Astrocyte of the cerebellum (primary cell): ENCODE measurements around the gene PLAC9.

ENCODE experiments used
- DNase-seq: peaks from one replicate; pipeline ENCODE4 v3.0.0-alpha.2; 2011; ENCODE audit warnings: low read depth
- H3K4me3 ChIP-seq: 2 replicates; pipeline ENCODE4 v1.5.1; 2011; ENCODE audit warnings: mild to moderate bottlenecking, low read depth, low read length, moderate library complexity
- CTCF ChIP-seq: IDR thresholded peaks from 2 replicates; pipeline ENCODE4 v1.5.1; 2012; ENCODE audit warnings: low read length, low read depth, moderate library complexity, mild to moderate bottlenecking; ENCODE audit errors: missing control alignments
- in situ Hi-C: cut with HindIII; loops from 2 replicates; pipeline ENCODE4 v1.10.0; 2017; ENCODE audit warnings: low sequenced_read_pairs

Gene PLAC9

DNA sequence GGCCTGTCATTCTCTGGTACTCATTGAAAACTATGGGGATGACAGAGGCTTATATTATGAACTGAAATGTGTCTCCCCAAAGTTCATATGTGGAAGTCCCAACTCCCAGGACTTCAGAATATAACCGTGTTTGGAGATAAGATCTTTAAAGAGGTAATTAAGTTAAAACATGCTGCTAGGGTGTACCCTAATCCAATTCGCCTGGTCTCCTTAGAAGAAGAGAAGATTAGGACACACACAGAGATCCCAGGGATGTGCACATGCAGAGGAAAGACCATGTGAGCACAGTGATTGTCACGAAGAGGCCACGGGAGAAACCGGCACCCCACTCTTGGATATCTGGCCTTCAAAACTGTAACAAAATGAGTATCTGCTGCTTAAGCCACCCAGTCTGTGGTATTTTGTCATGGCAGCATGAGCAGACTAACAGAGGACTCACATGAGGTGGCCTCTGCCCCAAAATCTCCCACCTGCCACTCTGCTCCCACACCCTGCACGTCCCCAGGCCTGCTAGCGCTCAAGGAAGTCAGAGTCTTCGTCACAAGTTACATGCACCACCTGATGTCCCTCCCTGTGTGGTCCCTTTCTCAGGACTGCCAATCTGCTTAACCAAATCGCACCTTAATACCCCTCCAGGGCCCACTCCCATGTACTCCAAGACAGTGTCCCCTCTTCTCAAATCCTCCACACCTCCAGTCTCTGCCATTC is 26.8 kb downstream of the PLAC9 start:
- TF ChIP-seq CTCF, result no peak
- no peak overlapping the region for H3K4me3 ChIP-seq
- in situ Hi-C loops, result no loop called here
- DNase-seq, result no peak

DNA sequence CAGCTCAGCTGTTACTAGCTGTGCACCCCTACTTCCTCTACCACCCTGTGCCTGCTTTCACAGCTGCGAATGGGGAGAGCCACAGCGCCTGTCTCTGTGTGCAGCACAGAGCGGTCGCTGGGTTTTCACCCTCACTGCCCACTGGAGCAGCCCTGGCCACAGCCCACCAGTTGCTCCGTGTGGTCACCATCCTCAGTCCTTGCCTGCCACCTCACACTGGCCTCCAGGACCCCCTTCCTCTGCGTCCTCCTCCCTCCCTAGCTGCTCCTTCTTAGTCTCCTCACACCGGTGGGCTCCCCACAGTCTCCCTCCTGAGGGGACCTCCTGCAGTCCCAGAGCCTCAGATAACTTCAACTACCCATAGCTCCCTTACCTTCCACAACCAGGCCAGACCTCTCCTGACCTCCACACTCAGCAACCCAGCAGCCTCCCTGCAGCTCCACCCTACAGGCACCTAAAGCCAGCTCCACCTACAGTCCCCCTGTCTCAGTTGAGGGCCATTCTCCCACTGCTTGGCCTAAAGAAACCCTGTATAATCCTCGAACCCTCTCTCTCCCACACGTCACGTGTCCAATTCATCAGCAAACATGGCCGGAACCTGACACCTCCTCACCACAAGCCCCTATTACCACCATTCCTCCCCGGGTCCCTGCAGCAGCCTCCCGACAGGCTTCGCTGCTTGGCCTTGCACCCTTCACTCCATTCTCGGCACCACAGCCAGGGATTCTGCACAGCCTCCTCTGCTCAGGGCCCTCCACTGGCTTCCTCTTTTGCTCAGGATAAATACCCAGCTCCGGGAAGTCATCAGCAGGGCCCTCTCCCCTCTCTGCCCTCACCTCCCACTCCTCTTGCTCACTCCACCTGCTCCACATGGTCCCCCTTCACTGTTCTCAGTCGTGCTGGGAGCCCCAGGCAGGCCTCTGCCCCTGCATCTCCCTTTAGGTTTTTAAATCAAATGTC is 28.1 kb downstream of the PLAC9 start:
- no peak for TF ChIP-seq CTCF
- in situ Hi-C loops, result no loop called here
- DNase-seq, result no peak
- no peak overlapping the region for H3K4me3 ChIP-seq

DNA sequence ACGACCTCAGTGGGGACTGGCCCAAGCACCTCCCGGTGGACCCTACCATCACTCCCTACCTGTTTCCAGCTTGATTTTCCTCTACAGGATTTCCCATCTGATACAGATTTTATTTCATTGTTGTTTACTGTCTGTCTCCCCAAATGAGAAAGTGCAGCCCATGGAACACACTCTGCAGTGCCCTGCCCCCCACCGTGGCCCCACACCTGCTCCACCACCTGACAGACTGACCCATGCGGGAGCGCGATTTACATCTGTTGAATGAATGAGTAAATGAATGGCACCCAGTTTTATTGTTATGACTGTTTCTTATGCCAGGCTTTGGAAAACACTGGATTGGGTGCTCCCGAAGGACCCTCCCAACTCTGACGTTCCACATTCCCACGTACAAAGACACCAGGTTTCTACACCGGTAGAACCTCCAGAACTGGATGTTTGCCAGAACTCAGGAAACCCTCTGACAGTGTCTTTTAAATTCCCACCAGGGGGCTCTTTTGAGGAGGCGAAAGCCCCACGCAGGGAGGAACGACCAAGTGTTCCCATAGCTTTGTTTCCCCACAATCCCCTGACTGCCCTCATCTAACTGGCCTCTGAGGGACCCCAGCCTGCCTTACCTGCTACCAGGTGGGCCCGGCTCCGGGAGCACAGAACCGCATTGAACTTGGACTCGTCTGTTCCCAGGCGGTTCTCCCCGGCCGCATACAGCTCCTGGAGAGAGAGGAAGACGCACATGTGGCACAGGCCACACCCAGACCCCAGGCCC is 29.0 kb downstream of the PLAC9 start:
- no peak overlapping the region for H3K4me3 ChIP-seq
- no peak for DNase-seq
- peak; percentile 35 for TF ChIP-seq CTCF
- in situ Hi-C loops, result no loop called here

GRCh38 chr10:80163741-80164341 is 31.3 kb downstream of the PLAC9 start:
- H3K4me3 ChIP-seq, result no peak overlapping the region
- in situ Hi-C loops, result no loop called here
- TF ChIP-seq CTCF, result no peak
- DNase-seq, result no peak

DNA sequence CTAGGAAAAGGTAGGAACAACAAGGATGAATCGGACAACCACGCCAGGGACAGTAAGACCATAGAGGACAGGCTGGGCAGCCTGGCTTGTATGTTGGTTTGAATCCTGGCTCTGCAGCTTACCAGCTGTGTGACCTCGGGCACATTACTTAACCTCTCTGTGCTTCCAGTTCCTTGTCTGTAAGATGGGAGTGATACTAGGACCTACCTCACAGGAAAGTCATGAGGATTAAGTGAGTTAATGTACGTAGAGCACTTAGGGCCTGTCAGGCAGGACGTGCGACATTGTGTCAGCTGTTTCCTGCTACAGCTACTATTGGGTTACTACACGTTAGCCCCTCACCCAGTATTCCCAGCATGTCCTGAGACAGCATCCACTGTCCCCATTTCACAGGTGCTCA is 32.1 kb downstream of the PLAC9 start:
- no peak for DNase-seq
- H3K4me3 ChIP-seq, result no peak overlapping the region
- in situ Hi-C loops, result no loop called here
- TF ChIP-seq CTCF, result no peak

DNA sequence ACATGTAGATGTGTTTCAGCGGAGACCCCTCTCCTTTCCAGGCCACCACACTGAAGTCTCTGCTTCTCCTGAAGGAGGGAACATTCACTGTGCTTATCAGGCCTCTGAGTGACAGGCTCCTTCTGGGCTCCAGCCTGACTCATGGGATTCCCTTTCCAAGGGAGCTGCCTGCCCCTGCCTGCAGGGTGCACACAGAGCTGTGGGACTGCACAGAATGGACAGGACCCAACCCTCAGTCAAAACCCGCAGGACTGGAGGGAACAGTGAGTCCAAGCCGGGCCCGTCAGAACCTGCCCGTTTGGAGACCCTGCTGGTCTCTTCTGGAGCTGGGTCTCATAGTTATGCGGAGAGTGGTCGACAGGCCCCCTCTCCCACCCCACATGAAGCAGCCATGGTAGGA is 32.6 kb downstream of the PLAC9 start:
- no peak for TF ChIP-seq CTCF
- in situ Hi-C loops, result no loop called here
- no peak overlapping the region for H3K4me3 ChIP-seq
- DNase-seq, result no peak
